NCI-H146 treated with DMSO at 0.1 percent for 48 hours (cell line): ENCODE measurements around the gene ACOT11.

ENCODE experiments used
- DNase-seq: peaks from one replicate; lab custom pipeline; 2025; ENCODE audit not compliant: unreplicated experiment; lab: John Stamatoyannopoulos, UW

The ACOT11 gene

GRCh38 chr1:54640863-54641836 lies 93.1 kb downstream of the ACOT11 start, which contains the start of gene MROH7:
TSS of gene MROH7 (plus strand) at chr1:54641786. CDS start at chr1:54652927, 11,141 bp downstream.
- DNase-seq: no peak

DNA sequence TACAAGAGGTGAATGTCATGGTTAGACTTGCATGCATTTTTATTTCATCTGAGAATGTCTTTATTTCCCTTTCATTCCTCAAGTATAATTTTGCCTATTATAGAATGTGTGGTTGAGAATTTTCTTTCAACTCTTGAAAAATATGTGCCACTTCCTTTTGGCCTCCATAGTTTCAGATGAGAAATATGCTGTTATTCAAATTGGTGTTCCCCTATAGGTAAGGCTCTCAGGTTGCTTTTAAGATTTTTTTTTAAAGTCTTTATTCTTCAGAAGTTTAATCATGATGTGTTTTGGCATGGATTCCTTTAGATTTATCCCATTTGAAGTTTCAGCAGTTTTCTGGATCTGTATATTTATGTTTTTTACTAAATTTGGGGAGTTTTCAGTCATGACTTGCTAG lies 95.7 kb downstream of the ACOT11 start:
- DNase-seq: no peak

- no peak for DNase-seq
These were observed 98.0 kb downstream of the ACOT11 start for GRCh38 chr1:54645806-54646676.

GRCh38 chr1:54649130-54649898 lies 101.3 kb downstream of the ACOT11 start:
- DNase-seq: no peak

DNA sequence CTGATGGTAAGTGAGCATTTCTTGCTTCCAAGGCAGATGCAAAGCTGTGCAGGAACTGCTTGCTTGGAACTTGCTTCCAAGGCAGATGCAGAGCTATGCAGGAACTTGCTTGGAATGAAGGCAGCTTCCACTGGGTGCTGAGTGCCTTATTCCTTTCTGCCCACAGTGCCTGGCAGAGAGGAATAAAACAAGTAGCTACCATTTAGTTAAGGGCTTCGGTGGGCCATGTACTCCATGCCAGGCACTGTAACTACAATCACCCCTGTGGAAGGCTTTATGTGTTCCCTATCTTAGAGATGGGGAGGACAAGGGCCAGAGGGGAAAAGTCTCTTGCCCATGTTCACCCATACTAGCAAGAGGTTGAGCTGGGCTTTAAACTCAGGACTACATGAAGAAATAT lies 101.9 kb downstream of the ACOT11 start:
- no peak for DNase-seq

- no peak for DNase-seq
These were observed 102.4 kb downstream of the ACOT11 start for GRCh38 chr1:54650417-54650816.

GRCh38 chr1:54651608-54652007 lies 103.6 kb downstream of the ACOT11 start:
- no peak for DNase-seq

DNA sequence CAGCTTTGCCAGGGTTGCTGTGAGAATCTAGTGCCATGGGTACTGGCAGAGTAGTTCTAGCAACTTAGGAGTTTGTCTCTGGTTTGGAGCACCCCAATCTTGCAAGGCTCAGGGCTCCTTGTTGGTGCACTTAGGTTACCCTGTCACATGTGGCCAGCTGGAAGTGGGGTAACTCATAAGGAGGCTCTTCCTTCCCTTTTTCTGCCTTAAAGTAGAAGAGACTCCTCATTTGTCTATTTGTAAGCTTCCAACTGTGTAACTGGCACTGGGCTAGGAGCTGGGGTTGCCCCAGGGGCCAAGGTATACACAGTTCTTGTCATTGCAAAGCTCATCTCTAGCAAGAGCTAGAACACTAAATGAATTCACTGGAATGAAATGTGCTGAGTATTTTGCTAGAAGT lies 104.1 kb downstream of the ACOT11 start:
- no peak for DNase-seq

- no peak for DNase-seq
These were observed 105.0 kb downstream of the ACOT11 start for GRCh38 chr1:54653036-54653435.

DNA sequence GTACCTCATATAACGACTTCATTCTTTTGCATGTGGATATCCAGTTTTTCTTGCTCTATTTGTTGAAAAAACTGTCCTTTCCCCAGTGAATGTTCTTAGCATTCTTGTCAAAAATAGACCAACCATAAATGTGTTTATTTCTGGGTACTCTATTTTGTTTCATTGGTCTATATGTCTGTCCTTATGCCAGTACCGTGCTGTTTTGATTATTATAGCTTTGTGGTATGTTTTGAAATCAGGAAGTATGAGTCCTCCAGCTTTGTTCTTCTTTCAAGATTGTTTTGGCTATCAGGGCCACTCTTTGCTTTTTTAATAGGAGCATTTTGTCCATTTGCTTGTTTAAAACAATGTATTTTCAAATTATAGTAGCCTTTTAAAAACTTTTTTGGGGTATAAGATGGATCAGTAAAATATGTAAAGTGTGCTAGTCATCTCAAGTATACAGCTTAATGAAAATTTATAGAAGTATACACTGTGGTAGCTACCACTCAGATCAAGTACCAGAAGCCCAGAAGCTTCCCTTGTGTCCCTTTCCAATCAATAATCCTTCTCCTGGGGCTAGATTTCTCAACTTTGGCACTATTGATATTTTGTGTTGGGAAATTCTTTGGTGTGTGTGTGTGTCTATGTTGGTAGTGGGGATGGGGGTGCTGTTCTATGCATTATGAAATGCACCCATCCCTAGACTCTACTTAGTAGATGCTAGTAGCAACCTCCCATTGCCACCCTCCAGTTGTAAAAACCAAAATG lies 110.3 kb downstream of the ACOT11 start:
- no peak for DNase-seq
